ENCODE results near the gene GALNS. TPM values are rescaled to one million over a fixed set of nuclear protein-coding genes. Genes with fewer than 3 reads are reported as not detected.
A peak's percentile ranks its signal among the peaks of the same experiment; 100 is the strongest.

The GALNS gene
- total and polyA plus RNA-seq, 2 of the 13 experiments (the other 11 are each of a cell fraction or from before 2014, with no cell fraction given) = 9.2 to 9.8 TPM

DNA sequence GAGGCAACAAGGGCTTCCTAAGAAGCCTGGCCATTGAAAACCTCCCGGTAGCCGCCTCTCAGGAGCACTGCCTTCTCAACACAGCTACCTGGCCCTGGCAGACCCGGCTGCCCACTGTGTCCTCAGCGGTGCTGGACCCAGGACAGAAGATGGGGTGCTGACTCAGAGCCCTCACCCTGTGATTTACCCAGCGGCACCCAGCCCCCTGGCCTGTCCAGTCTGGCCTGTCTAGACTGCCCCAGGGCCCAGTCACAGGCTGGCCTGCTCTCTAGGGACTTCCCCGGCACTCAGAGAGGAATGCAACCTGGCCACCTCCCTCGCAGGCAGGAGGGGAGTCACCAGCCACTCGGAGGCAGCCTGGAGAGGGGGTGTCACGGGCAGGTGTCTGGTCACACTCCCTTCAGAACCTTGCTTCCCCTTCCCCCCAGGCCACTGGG is 91.8 kb downstream of the GALNS start (continued):
- TF ChIP-seq, protein P1, sequence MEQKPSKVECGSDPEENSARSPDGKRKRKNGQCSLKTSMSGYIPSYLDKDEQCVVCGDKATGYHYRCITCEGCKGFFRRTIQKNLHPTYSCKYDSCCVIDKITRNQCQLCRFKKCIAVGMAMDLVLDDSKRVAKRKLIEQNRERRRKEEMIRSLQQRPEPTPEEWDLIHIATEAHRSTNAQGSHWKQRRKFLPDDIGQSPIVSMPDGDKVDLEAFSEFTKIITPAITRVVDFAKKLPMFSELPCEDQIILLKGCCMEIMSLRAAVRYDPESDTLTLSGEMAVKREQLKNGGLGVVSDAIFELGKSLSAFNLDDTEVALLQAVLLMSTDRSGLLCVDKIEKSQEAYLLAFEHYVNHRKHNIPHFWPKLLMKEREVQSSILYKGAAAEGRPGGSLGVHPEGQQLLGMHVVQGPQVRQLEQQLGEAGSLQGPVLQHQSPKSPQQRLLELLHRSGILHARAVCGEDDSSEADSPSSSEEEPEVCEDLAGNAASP (CRISPR knock-in tag; IDR thresholded peaks at IDR 0.05; ENCODE audit: borderline replicate concordance) = no peak
- TF ChIP-seq HNRNPLL (IDR thresholded peaks at IDR 0.05; ENCODE audit: low read depth, low read length, poor library complexity, severe bottlenecking) = peak; percentile 34
- peak; percentile 19 for TF ChIP-seq RBM22 (optimal IDR thresholded peaks at IDR 0.05; ENCODE audit: low read length)
- TF ChIP-seq KLF16 (CRISPR knock-in tag; IDR thresholded peaks at IDR 0.05) = no peak
- TF ChIP-seq, protein P2, sequence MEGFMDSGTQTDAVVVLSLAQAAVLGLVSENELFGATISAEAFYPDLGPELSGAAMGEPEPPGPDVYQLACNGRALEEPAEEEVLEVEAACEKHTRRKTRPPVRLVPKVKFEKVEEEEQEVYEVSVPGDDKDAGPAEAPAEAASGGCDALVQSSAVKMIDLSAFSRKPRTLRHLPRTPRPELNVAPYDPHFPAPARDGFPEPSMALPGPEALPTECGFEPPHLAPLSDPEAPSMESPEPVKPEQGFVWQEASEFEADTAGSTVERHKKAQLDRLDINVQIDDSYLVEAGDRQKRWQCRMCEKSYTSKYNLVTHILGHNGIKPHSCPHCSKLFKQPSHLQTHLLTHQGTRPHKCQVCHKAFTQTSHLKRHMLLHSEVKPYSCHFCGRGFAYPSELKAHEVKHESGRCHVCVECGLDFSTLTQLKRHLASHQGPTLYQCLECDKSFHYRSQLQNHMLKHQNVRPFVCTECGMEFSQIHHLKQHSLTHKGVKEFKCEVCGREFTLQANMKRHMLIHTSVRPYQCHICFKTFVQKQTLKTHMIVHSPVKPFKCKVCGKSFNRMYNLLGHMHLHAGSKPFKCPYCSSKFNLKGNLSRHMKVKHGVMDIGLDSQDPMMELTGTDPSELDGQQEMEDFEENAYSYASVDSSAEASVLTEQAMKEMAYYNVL (CRISPR knock-in tag; IDR thresholded peaks at IDR 0.05; ENCODE audit: borderline replicate concordance) = no peak
- TF ChIP-seq KLF12 (CRISPR knock-in tag; IDR thresholded peaks at IDR 0.05; ENCODE audit: borderline replicate concordance) = no peak
- no peak for TF ChIP-seq KDM6A (CRISPR knock-in tag; IDR thresholded peaks at IDR 0.05; ENCODE audit: low read depth)
- TF ChIP-seq YEATS4 (CRISPR knock-in tag; IDR thresholded peaks at IDR 0.05; ENCODE audit: borderline replicate concordance) = no peak
- no peak for TF ChIP-seq JARID2 (CRISPR knock-in tag; IDR thresholded peaks at IDR 0.05; ENCODE audit: insufficient replicate concordance)
- TF ChIP-seq, protein P3, sequence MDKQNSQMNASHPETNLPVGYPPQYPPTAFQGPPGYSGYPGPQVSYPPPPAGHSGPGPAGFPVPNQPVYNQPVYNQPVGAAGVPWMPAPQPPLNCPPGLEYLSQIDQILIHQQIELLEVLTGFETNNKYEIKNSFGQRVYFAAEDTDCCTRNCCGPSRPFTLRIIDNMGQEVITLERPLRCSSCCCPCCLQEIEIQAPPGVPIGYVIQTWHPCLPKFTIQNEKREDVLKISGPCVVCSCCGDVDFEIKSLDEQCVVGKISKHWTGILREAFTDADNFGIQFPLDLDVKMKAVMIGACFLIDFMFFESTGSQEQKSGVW (CRISPR knock-in tag; IDR thresholded peaks at IDR 0.05; ENCODE audit: borderline replicate concordance) = no peak
- TF ChIP-seq ZNF605 (CRISPR knock-in tag; IDR thresholded peaks at IDR 0.05) = no peak
- TF ChIP-seq HNRNPL (IDR thresholded peaks at IDR 0.05; ENCODE audit: low read depth, low read length) = no peak
- TF ChIP-seq MTA1 (CRISPR knock-in tag; IDR thresholded peaks at IDR 0.05; ENCODE audit: borderline replicate concordance) = no peak
- TF ChIP-seq ZMYM4 (CRISPR knock-in tag; IDR thresholded peaks at IDR 0.05) = no peak
- no peak for TF ChIP-seq TCF7L2 (IDR thresholded peaks at IDR 0.05; ENCODE audit: low read depth, low read length)
- peak; percentile 17 for TF ChIP-seq SKI (IDR thresholded peaks at IDR 0.05; ENCODE audit: partially characterized antibody)
- no peak for TF ChIP-seq MBD4 (IDR thresholded peaks at IDR 0.05; ENCODE audit: borderline replicate concordance, low read length)
- no peak for TF ChIP-seq ZNF83 (CRISPR knock-in tag; IDR thresholded peaks at IDR 0.05; ENCODE audit: borderline replicate concordance)
- TF ChIP-seq ZNF451 (CRISPR knock-in tag; IDR thresholded peaks at IDR 0.05) = no peak
- no peak for TF ChIP-seq NR1H2 (CRISPR knock-in tag; IDR thresholded peaks at IDR 0.05; ENCODE audit: borderline replicate concordance, low read depth)
- no peak for TF ChIP-seq POLR2A (IDR thresholded peaks at IDR 0.05; ENCODE audit: insufficient read depth in 1 of 2, low read depth in 2 of 2, low read length in 2 of 2)
